ENCODE data around the gene ANKMY1. TPM values are rescaled to one million over a fixed set of nuclear protein-coding genes. Genes with fewer than 3 reads are reported as not detected.

Gene ANKMY1
- total RNA-seq, 4 donors from 2014 or later = 15.1 to 64.0 (median 27.5) TPM

- peak overlapping the region; percentile 41 to 97 (median 80) for H3K4me3 ChIP-seq
- 9 to 21% methylated on average over 8 to 14 of the region's 14 CpGs for WGBS, 2 donors (ENCODE audit: low coverage in 1 of 2)
- H3K27me3 ChIP-seq = no peaks in the 10 kb centered on the region
- intact Hi-C loops (cut with DNase I; ENCODE audit: low total_unique reads) (no loop called here), in situ Hi-C loops (cut with MboI; ENCODE audit: low pct_ligation_motif_present in 1 of 4, low pct_unique_long_range_greater_than_20kb in 1 of 4, low sequenced_read_pairs in 3 of 4) (no loop called here)
- TF ChIP-seq, protein P1, sequence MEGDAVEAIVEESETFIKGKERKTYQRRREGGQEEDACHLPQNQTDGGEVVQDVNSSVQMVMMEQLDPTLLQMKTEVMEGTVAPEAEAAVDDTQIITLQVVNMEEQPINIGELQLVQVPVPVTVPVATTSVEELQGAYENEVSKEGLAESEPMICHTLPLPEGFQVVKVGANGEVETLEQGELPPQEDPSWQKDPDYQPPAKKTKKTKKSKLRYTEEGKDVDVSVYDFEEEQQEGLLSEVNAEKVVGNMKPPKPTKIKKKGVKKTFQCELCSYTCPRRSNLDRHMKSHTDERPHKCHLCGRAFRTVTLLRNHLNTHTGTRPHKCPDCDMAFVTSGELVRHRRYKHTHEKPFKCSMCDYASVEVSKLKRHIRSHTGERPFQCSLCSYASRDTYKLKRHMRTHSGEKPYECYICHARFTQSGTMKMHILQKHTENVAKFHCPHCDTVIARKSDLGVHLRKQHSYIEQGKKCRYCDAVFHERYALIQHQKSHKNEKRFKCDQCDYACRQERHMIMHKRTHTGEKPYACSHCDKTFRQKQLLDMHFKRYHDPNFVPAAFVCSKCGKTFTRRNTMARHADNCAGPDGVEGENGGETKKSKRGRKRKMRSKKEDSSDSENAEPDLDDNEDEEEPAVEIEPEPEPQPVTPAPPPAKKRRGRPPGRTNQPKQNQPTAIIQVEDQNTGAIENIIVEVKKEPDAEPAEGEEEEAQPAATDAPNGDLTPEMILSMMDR (IDR thresholded peaks at IDR 0.05) = peak in 3 of 5 experiments; percentile 16 to 70 (median 37)
- TF ChIP-seq EP300 (IDR thresholded peaks at IDR 0.05; ENCODE audit: low read depth) (no peak), POLR2A (IDR thresholded peaks at IDR 0.05) (peak; percentile 69), POLR2AphosphoS5 (IDR thresholded peaks at IDR 0.05) (no peak)
- H3K27ac ChIP-seq = peak overlapping the region; percentile 98 to 100 (median 100)
- peak; percentile 26 for DNase-seq
- H3K36me3 ChIP-seq = no peaks in the 10 kb centered on the region
- peaks cover 40 to 73% (median 52%) of the 10 kb centered on the region in 4 donors for H3K4me1 ChIP-seq
- H3K9me3 ChIP-seq = no peaks in the 10 kb centered on the region
These were observed 3.7 kb upstream of the ANKMY1 start for GRCh38 chr2:240561325-240561971.

DNA sequence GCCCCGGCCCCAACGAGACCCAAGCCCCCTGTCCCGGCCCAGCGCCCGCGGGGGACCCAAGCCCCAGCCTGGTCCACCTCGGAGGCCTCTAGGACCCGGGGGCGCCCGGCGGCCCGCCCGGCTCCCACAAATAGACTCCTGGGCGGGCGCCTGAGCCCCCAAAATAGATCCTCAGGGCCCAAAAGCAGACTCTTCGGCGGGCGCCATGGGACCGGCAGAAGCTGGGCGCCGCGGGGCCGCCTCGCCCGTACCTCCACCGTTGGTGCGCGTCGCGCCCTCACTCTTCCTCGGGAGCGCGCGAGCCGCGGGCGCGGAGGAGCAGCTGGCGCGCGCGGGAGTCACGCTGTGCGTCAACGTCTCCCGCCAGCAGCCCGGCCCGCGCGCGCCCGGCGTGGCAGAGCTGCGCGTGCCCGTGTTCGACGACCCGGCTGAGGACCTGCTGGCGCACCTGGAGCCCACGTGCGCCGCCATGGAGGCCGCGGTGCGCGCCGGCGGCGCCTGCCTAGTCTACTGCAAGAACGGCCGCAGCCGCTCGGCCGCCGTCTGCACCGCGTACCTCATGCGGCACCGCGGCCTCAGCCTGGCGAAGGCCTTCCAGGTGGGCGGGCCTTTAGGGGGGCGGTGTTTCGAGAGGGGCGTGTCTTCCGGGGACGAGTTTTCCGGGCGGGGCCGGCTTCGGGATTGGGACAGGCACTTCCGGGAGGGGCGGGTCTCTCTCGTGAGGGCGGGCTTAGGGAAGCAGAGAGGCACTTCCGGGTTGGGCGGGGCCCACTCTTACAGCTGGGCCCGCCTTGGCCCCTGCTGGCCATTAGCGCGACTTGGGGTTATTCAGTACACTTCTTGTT is 2.9 kb upstream of the ANKMY1 start:
- peak overlapping the region; percentile 73 to 97 (median 85) for H3K4me3 ChIP-seq
- TF ChIP-seq POLR2A (IDR thresholded peaks at IDR 0.05) (peak; percentile 80), POLR2AphosphoS5 (IDR thresholded peaks at IDR 0.05) (peak; percentile 91 to 96 (median 91)), EP300 (IDR thresholded peaks at IDR 0.05; ENCODE audit: low read depth) (no peak)
- TF ChIP-seq, protein P1 (IDR thresholded peaks at IDR 0.05) = peak in 4 of 5 experiments; percentile 26 to 68 (median 35)
- H3K9me3 ChIP-seq = no peaks in the 10 kb centered on the region
- H3K27ac ChIP-seq = peak overlapping the region; percentile 98 to 100 (median 100)
- intact Hi-C loops (cut with DNase I; ENCODE audit: low total_unique reads) = no loop called here
- in situ Hi-C loops (cut with MboI; ENCODE audit: low pct_ligation_motif_present in 1 of 4, low pct_unique_long_range_greater_than_20kb in 1 of 4, low sequenced_read_pairs in 3 of 4) = no loop called here
- peak; percentile 100 for DNase-seq
- H3K36me3 ChIP-seq = no peaks in the 10 kb centered on the region
- H3K27me3 ChIP-seq = no peaks in the 10 kb centered on the region
- 0% methylated on average over 66 of the region's 101 CpGs; no CpG with 5 or more reads in 1 of the 2 donors for WGBS, 2 donors (ENCODE audit: low coverage in 1 of 2)
- peaks cover 35 to 67% (median 47%) of the 10 kb centered on the region in 4 donors for H3K4me1 ChIP-seq

DNA sequence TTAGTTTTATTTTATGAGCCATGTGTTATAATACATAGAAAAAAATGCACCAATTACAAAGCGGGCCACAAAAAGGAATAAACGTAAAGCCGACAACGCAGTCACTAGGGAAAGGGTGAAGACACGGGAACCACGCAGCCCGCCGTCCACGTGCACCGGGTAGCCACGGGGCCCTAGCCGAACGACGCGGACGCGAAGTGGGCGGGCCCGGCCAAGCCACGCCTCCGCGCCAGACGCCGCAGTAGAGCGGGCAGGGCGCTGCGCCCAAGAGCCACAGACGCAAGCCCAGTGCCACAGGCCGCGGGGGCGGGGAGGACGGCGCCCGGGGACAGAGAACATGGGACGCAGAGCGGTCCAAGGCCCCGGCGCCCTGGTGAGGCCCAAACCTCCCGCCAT is 2.3 kb upstream of the ANKMY1 start, which contains the start of gene DUSP28:
DUSP28 (plus strand) TSS at position 274 of the 396 bp plus-strand sequence. CDS start 328 bp downstream, outside the sequence.
- WGBS, 2 donors (ENCODE audit: low coverage in 1 of 2) = 0 to 1% methylated on average over 12 to 36 of the region's 39 CpGs
- H3K36me3 ChIP-seq = no peaks in the 10 kb centered on the region
- in situ Hi-C loops (cut with MboI; ENCODE audit: low pct_ligation_motif_present in 1 of 4, low pct_unique_long_range_greater_than_20kb in 1 of 4, low sequenced_read_pairs in 3 of 4) (no loop called here), intact Hi-C loops (cut with DNase I; ENCODE audit: low total_unique reads) (no loop called here)
- H3K27me3 ChIP-seq = no peaks in the 10 kb centered on the region
- H3K4me3 ChIP-seq = peak within 1 kb of the TSS; percentile 73 to 97 (median 85)
- TF ChIP-seq POLR2A (IDR thresholded peaks at IDR 0.05) (peak; percentile 94), EP300 (IDR thresholded peaks at IDR 0.05; ENCODE audit: low read depth) (no peak), POLR2AphosphoS5 (IDR thresholded peaks at IDR 0.05) (peak; percentile 95 to 97 (median 96))
- TF ChIP-seq, protein P1 (IDR thresholded peaks at IDR 0.05) = no peak
- peak within 1 kb of the TSS; percentile 98 to 100 (median 100) for H3K27ac ChIP-seq
- DNase-seq = peak; percentile 94
- H3K9me3 ChIP-seq = no peaks in the 10 kb centered on the region
- H3K4me1 ChIP-seq = peaks cover 30 to 60% (median 41%) of the 10 kb centered on the region in 4 donors

GRCh38 chr2:240559286-240559685 is 1.5 kb upstream of the ANKMY1 start:
- in situ Hi-C loops (cut with MboI; ENCODE audit: low pct_ligation_motif_present in 1 of 4, low pct_unique_long_range_greater_than_20kb in 1 of 4, low sequenced_read_pairs in 3 of 4) = no loop called here

More at GRCh38 chr2:240559286-240559685, 1.5 kb upstream of the ANKMY1 start:
- intact Hi-C loops (cut with DNase I; ENCODE audit: low total_unique reads) = no loop called here
- Histone ChIP-seq H3K27ac (peak overlapping the region in 1 of 4 donors; percentile 100), H3K36me3 (no peaks in the 10 kb centered on the region), H3K4me1 (peaks cover 29 to 55% (median 35%) of the 10 kb centered on the region in 4 donors), H3K4me3 (no peak overlapping the region), H3K9me3 (no peaks in the 10 kb centered on the region), H3K27me3 (no peaks in the 10 kb centered on the region)
- DNase-seq = no peak
- WGBS, 2 donors (ENCODE audit: low coverage in 1 of 2) = 100% methylated on average over 3 of the region's 3 CpGs; no CpG with 5 or more reads in 1 of the 2 donors
- TF ChIP-seq, protein P1 (IDR thresholded peaks at IDR 0.05) = no peak
- no peak for TF ChIP-seq POLR2A (IDR thresholded peaks at IDR 0.05)
- no peak for TF ChIP-seq POLR2AphosphoS5 (IDR thresholded peaks at IDR 0.05)
- no peak for TF ChIP-seq EP300 (IDR thresholded peaks at IDR 0.05; ENCODE audit: low read depth)
